ENCODE results near the gene ACRBP.
A peak's percentile ranks its signal among the peaks of the same experiment; 100 is the strongest.
"Not testable (repeated sequence)": the region's sequence is repeated elsewhere in the genome, so short reads cannot be mapped to it uniquely, and the experiment has no call there.

ACRBP gene

DNA sequence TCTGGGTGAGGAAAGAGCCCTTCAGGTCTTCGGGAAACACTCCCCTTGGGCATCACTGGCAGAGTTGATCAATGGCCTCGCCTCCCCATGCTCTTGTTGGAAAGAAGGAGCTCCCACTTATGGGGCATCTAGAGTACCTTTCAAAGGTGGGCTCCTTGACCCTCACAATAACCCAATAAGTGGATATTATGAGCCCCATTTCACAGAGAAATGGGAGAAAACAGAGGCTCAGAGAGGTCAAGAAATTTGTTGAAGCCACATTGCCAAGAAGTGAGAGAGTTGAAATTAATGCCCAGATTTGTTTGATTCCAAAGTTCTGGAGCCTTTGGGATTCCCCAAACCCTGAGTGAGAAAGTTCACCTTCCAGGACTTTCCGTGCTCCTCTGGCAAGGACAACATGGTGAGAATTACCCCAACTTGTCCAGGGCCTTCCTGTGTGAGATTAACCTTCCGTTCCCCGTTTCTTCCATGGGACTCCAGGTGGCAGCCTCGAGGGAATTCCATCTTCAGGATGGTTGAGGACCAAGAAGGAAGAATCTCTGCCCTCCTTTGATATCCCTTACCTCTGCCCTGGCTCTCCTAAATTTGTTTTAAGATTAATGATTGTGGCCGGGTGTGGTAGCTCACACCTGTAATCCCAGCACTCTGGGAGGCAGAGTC lies 32.6 kb downstream of the ACRBP start:
- no peak for DNase-seq (ENCODE audit: low spot score)

DNA sequence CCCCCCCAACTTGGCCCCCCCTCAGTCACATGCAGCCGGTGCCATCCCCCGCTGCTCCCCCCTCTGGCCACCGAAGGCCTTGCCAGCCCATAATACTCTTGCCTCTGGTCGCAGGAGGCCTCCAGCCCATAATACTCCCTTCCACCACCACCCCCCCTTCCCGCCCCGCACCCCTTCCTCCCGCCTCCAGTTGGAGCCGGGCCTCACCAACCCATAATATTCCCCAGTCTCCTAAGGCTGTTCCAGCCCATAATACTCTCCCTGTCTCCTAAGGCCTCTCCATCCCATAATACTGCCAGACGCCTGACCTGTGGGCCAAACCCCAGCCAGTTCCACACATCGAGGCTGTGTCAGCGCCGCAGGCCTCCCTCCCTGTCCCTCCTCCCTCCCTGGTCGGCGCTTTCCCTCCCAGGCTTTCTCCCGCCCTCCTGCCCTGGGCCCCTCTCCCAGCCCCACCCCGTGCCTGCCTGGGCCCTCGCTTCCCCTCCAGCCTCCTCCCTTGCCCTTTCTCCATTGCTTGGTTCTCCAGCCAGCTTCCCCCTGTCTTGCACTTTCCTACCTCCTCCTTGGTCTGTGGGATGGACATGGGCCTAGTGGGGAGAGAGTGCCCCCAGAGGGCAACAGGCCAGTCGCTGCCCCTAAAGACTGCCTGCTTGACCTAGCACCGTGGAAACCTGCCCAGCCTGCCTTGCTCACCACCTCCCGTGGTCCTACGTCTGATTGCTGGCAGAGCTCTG lies 33.3 kb downstream of the ACRBP start:
- DNase-seq (ENCODE audit: low spot score), result no peak

DNA sequence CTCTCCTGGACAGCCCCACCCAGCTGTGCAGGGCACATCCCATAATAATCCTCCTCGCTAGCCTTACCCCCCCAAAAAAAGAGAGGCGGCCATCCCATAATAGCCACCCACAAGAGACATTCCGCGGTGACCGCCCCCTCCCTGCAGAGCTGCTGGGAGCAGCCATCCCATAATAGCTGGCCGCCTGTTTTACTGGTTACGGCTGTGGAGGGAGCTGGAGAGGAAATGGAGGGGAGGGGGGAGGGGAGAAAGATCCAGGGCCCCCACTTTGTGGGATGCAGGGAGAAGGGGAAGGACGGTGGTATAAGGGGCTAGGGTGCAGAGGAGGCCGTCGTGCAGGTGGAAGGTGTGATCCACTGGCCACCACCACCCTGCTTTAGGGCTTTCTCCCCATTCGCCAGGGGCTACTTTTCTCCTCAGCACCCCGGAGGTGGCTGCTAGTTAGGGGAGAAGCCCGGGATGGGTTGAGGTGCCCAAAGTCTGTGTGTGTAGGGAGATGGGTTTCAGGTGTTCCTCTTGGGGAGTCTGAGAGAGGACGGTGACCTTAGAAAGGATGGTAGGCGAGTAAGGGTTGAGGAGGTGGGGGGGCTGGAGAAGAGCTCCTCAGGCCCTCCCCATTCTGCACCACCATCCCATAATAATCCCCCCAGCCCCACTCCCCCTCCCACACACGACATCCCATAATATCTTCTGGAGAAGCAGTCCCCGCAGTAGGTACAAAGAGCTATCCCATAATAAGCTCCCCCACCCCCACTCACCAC lies 34.0 kb downstream of the ACRBP start:
- DNase-seq (ENCODE audit: low spot score), result no peak

DNA sequence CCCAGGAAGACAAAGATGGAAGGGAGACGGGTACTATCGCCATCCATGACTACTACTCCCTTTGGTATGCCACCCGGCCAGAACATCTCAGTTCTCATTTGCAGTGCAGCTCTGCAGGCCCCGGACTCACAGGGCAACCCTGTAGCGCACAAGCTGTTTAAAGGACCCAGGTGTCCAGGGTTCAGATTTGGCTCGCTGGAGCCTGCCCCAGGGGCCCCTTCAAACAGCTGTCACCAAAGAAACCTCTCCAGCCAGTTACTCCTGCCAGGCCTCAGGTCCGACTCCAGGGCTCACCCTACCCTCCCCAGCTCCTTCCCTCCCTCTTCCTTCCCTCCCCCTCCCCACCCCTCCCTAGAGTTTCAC lies 34.6 kb downstream of the ACRBP start:
- DNase-seq (ENCODE audit: low spot score), result no peak

DNA sequence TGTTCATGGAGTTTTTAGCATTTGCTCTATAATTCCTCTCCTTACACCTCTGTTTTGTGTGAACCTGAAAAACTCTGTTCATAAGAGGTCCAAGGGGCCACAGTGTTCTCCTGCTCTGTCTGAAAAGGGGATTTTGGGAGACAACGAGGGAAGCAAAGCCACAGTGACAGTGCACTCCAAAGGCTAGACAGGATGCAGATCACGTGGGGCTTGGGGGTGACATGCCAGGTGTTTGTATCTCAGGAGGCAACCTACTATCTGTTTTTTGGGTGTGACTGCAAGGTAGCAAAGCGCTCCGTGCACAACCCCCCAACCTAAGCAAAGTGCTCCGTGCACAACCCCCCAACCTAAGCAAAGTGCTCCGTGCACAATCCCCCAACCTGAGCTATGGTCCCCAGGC lies 35.0 kb downstream of the ACRBP start:
- DNase-seq (ENCODE audit: low spot score), result no peak

DNA sequence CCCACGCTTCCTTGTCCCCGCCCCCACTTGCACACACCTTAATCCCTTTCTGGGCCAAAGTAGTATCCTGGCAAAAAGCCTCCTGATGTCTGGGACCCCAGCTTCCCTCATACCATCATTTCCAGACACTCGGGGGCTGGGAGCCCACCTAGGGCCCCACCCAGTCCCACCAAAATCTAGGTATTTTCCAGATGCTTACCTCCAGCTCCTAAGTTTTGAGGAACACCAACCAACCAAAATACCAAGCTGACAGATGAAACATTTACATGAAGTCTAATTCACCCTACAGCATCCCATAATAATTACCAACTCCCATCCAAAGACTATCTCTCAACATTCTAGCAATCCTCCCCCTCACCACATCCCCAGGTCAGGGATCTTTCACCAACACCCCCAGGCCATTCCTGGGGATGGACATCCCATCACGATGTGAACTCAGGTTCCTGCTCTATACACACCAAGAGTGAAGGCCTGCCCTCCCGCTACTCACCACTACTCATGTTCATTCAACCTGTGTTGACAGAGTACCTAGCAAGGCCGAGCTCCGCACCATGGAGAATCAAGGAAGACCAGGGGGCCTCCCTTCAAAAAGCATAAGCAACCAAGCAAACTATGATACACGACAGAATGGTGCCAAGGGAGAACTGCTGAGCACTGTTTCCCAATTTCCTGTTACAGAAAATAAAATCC lies 38.5 kb downstream of the ACRBP start:
- DNase-seq (ENCODE audit: low spot score), result no peak

DNA sequence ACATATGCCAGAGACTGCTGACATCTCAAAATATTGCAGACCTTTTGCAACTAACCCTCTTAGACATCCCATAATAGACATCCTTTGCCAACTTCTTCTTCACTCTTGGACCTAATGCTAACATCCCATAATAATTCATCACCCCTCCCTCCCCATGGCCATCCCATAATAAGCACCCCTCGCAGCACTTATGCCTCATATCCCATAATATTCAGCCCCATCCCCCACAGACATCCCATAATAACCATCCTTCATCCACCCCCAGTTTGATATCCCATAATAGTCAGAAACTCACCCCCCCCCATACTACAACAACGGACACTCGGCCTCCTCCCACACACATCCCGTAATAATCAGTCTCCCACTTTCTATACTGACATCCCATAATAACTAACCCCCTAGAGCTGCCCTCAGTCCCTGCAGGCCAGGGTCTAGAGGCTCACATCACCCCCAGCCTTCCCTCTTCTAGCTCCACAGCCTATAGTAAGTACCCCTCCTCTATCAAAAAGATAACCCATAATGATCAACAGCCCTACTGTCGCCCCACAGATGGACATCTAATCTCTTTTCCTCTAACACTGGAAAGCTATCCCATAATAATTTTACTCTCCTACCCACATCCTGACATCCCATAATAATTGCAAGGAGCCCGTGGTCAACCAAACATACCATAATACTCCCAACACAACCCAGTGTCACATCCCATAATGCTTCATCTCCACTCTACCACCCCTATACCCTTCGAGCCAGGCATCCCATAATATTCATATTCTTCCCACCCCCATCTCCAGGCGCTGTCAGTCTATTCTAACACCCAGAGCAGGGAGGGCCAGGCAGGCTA lies 39.3 kb downstream of the ACRBP start:
- peak; percentile 65 for DNase-seq (ENCODE audit: low spot score)

DNA sequence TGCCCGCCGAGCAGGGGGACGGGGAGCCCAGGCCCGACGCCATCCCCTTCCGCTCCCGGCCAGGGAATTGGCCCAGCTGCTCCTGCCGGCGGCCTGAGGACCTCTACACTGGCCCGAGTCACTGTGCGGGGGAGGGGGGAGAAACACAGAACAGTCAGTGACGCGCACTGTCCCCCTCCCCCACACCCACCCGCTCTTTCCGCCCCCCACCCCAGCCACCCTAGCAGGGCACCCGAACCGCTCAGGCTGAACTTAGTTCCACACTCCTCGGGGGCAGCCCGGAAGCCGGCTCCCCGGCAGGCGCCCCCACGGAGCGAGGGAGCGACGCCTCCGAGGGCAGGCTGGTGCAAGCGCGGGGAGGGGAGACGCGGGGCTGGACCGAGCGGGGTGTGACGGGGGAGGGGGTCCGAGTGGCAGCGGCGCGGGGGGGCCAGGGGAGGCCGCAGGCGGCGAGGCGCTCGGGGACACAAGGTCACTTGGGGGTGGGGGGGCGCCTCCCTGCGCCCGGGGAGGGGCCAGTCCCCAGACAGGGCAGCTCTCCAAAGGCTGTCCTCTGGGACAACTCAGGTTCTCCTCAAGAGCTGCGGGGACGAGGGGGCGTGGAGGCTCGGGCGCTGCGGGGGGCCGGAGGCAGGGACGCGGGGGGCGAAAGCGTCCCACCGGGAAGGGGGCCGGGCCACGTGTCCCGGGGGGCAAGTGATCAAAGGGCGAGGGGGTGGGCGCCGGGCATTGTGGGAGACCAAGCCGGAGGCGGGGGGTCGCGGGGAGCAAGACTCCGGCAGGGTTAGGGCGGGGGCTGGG lies 40.7 kb downstream of the ACRBP start:
- peak; percentile 33 for DNase-seq (ENCODE audit: low spot score)

DNA sequence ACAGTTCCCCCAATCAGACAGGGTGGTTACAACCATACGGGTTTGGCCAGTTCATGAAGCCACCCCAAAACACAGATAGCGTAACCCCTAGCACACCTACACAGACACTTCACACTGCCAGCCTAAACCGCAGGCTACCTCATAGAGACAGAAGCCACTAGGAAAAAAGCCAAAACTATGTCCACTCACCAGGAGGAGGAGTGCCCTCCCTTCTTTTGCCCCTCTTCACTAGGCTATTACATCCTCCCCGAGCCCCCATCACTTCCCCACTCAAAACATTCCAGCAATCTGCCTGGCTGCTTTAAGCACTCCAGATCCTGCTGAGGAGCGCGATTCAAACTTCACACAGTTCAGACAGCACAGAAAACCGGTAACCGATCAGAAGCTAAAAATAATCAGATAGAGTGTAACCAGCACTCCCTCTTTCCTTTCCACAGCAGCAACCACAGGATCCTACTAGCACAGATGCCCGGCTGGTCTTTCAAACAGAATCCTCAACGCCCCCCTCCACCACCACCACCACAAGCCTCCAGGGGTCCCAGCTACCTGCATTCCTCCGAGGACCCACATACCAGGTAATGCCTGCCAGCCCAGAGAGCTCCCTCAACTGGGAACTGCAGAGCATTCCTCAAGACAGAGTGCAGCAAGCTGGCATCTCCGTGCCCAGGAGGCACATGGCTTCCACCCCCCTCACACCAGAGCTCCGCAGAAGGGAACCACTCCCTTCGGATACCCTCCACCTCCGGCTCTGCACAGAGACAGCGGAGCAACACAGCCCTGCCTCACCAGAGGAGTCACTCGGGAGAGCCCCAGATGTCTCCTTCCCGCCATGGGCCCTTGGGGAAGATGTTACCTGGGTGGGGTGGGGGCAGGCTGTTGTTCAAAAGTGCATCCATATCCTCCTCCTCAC lies 41.6 kb downstream of the ACRBP start:
- peak; percentile 44 for DNase-seq (ENCODE audit: low spot score)

DNA sequence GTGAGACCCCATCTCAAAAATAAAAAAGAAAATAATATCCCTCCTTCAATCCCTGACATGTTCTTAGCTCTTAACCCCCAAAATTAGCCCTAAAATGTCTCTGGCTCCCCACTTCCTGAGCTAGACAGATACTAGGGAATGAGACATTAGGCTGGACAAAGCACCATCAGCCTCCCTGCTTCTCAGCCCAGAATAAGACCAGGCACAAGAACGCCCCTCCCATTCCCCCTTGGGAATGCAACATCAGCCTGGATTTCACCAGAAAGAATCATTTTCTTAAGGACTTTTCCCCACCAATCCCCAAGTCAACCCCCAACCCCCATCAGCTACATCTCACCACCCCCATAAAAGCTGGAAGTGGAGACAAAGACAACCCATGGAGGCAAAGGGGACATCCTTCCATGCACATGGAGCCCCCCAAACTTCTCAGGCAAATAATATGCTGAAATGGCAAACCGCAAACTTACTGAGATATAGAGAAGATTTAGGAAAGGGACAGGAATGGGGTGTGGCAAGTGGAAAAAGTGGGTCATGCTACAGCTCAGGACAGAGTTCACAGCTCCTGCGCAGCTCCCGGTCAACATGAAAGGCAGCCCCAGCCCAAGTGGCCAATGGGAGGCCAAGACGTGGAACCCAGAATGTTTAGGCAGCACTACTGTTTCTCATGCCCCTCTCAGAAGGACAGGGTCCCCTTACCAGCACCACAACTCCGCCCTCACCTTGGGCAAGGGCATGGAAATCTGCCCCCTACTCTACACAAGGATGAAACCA lies 42.8 kb downstream of the ACRBP start:
- DNase-seq (ENCODE audit: low spot score), result no peak

DNA sequence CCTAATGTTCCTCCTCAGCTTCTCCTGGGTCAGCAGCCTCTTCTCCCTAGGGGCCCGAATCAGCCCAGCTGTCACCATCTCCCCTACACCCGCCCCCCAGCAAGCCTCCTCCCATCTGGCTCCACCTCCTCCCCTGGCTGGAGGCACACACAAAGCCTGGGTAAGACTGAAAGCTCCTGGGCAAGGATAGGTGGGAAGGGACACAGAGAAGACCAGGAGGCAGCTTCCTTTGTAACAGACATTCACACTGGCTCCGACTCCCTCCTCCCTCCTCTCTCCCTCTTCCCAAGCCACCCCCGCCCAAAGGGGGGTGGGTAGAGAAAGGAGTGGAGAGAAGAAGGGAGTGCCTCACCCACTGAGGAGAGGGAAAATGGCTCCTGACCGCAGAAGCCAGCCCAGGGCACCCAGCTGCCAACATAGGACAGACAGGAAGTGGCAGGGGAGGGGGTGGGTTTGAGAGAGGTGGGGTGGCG lies 44.1 kb downstream of the ACRBP start:
- DNase-seq (ENCODE audit: low spot score), result no peak

DNA sequence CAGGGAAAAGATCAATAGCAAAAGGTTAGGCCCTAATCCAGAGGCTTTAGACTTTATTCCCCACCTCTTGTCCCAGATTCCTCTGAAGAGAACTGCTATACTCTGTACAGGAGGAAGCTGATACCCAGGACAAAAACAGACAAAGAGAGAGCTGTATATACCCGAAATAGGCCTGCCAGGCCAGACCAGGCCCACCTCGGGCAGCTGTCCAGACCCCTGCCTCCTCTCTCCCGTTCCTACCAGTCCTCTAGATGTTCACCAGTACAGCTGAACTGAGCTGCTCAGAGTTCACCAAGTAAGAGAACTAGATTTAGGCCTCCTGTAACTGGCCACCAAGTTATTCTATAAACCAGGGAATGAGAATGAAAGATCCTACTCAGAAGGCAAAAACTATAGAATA lies 44.7 kb downstream of the ACRBP start:
- DNase-seq (ENCODE audit: low spot score), result no peak

DNA sequence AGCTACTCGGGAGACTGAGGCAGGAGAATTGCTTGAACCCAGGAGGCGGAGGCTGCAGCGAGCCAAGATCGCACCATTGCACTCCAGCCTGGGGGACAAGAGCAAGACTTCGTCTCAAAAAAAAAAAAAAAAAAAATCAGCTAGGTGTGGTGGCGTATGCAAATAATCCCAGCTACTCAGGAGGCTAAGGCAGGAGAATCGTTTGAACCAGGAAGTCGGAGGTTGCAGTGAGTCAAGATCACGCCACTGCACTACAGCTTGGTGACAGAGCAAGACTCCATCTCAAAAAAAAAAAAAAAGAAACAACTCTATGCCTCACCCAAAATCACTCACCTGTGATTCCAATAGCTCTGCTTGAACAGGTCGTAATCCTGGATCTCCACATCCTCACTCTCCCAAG lies 51.6 kb downstream of the ACRBP start:
- not testable (repeated sequence) for DNase-seq (ENCODE audit: low spot score)

DNA sequence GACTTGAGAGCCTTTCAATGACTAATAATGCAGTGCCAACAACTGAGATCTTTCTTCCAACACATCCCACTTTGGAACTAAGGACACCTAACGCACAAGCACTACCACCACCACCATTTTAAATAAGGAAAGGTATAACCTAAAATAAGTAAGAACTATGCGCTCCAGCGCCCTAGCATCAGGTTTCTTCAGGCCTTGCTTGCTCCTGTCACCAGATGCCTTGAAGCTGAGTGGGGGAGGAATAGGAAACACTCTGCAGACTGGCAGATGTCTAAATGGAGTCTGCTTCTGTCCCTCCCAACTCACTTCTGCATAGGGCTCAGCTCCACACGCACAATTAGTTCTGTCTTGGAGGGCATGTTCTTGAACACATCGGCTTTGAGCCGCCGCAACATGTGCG lies 55.1 kb downstream of the ACRBP start:
- DNase-seq (ENCODE audit: low spot score), result no peak
